B cell (primary cell): ENCODE results near the gene ZP2. TPM values are rescaled to one million over a fixed set of nuclear protein-coding genes. Genes with fewer than 3 reads are reported as not detected.

Experiments
- ATAC-seq: fragments of 200-7000 bp; cut with Tn5 transposase; one replicate; pipeline ENCODE4 v1.10.0; 2021; ENCODE audit warnings: low read depth, mild to moderate bottlenecking, moderate number of reproducible peaks, moderate library complexity
- CTCF ChIA-PET: fragments of 350-600 bp; sonication (Branson Sonifier 250); formaldehyde crosslinking; loops from one replicate; lab custom pipeline; 2021; ENCODE audit warnings: antibody characterized with exemption, inconsistent platforms; lab: Charles Lee
- POLR2A ChIA-PET: fragments of 350-600 bp; sonication (Branson Sonifier 250); formaldehyde crosslinking; loops from one replicate; lab custom pipeline; 2021; ENCODE audit warnings: antibody characterized with exemption; lab: Charles Lee
- DNase-seq: peaks from one replicate; pipeline ENCODE4 v3.0.0; 2013
- H2AFZ ChIP-seq: 2 replicates; pipeline ENCODE4 v1.6.1; 2012; ENCODE audit warnings: mild to moderate bottlenecking, low read depth, low read length; ENCODE audit not compliant: insufficient read depth, poor library complexity, severe bottlenecking
- H3K27ac ChIP-seq, 2 donors: 1 replicate in 1 of 2; 2 replicates in 1 of 2; pipeline ENCODE4 v1.5.1; 2012 to 2013; ENCODE audit warnings: low read length in 2 of 2, mild to moderate bottlenecking in 2 of 2, moderate library complexity in 1 of 2
- H3K27me3 ChIP-seq, 4 experiments: fragments of 200-600 bp in 1 of 4; sonication (generic) in 1 of 4; replicated peaks in 1 of 4; 1 replicate in 2 of 4; 2 replicates in 2 of 4; pipeline versions ENCODE4 v1.6.1 to v1.7.0; 2013 to 2016; ENCODE audit warnings: low read length in 3 of 4, mild to moderate bottlenecking in 2 of 4, mixed read lengths in 1 of 4, moderate library complexity in 1 of 4; ENCODE audit not compliant: insufficient read depth in 4 of 4, control insufficient read depth in 3 of 4; ENCODE audit errors: control extremely low read depth in 1 of 4
- H3K36me3 ChIP-seq, 2 experiments: replicated peaks in 1 of 2; 1 replicate in 1 of 2; 2 replicates in 1 of 2; pipeline versions ENCODE4 v1.6.1 to v1.7.1; 2013; ENCODE audit warnings: low read length in 1 of 2; ENCODE audit not compliant: insufficient read depth in 2 of 2, control insufficient read depth in 1 of 2; ENCODE audit errors: control extremely low read depth in 1 of 2, extremely low read depth in 1 of 2
- H3K4me1 ChIP-seq, 2 donors: fragments of 200-600 bp in 1 of 2; sonication (generic) in 1 of 2; 1 replicate in 1 of 2; 2 replicates in 1 of 2; pipeline versions ENCODE4 v1.5.1 to v1.6.1; 2013 to 2017; ENCODE audit warnings: low read length in 2 of 2; ENCODE audit not compliant: control insufficient read depth in 2 of 2, insufficient read depth in 2 of 2
- H3K4me2 ChIP-seq: replicated peaks from 2 replicates; pipeline ENCODE3; 2012; ENCODE audit warnings: mild to moderate bottlenecking, low read depth, low read length; ENCODE audit not compliant: poor library complexity, severe bottlenecking
- H3K4me3 ChIP-seq, 5 experiments: fragments of 200-600 bp in 1 of 5; sonication (generic) in 1 of 5; 1 replicate in 3 of 5; 2 replicates in 2 of 5; pipeline versions ENCODE4 v1.5.1 to v1.7.0; 2011 to 2016; ENCODE audit warnings: low read length in 4 of 5, mild to moderate bottlenecking in 4 of 5, low read depth in 2 of 5, control low read depth in 1 of 5, moderate library complexity in 1 of 5; ENCODE audit not compliant: insufficient read depth in 1 of 5; ENCODE audit errors: control extremely low read depth in 1 of 5, extremely low read depth in 1 of 5
- H3K79me2 ChIP-seq: fragments of 200-600 bp; sonication (generic); one replicate; pipeline ENCODE4 v1.6.0; 2016; ENCODE audit warnings: low read length; ENCODE audit not compliant: control insufficient read depth, insufficient read depth
- H3K9ac ChIP-seq: fragments of 200-600 bp; sonication (generic); 2 replicates; pipeline ENCODE4 v1.6.1; 2017; ENCODE audit warnings: mild to moderate bottlenecking, low read length, moderate library complexity
- H3K9me3 ChIP-seq, 3 donors: one replicate each; pipeline versions ENCODE4 v1.6.1 to v1.7.1; 2013; ENCODE audit warnings: low read length in 2 of 3; ENCODE audit not compliant: control insufficient read depth in 2 of 3, insufficient read depth in 1 of 3; ENCODE audit errors: control extremely low read depth in 1 of 3
- H4K20me1 ChIP-seq: 2 replicates; pipeline ENCODE4 v1.6.0; 2012; ENCODE audit warnings: mild to moderate bottlenecking, low read length; ENCODE audit not compliant: insufficient read depth, control insufficient read depth, poor library complexity, severe bottlenecking
- H3K27ac Mint-ChIP-seq: one replicate; pipeline ENCODE4 v1.8.0; 2021; ENCODE audit warnings: mixed read lengths
- H3K27me3 Mint-ChIP-seq: one replicate; pipeline ENCODE4 v1.8.0; 2021; ENCODE audit warnings: mixed read lengths
- H3K4me1 Mint-ChIP-seq: one replicate; pipeline ENCODE4 v1.8.0; 2021; ENCODE audit warnings: mixed read lengths
- H3K4me3 Mint-ChIP-seq: one replicate; pipeline ENCODE4 v1.8.0; 2021; ENCODE audit warnings: mixed read lengths
- H3K9me3 Mint-ChIP-seq: one replicate; pipeline ENCODE4 v1.8.0; 2022; ENCODE audit warnings: mixed read lengths; ENCODE audit not compliant: insufficient read depth
- EZH2 ChIP-seq: IDR thresholded peaks from 2 replicates; pipeline ENCODE4 v1.6.1; 2012; ENCODE audit warnings: borderline replicate concordance, low read depth, mild to moderate bottlenecking, moderate library complexity, low read length; ENCODE audit not compliant: insufficient read depth, poor library complexity, severe bottlenecking
- WGBS: methylation state at CpG from one replicate; pipeline ENCODE4 v1.1.5; 2013; ENCODE audit warnings: missing lambda C conversion rate; ENCODE audit not compliant: insufficient coverage; 5-methylcytosine and 5-hydroxymethylcytosine counted together
- intact Hi-C: fragments of 100-400 bp; cut with micrococcal nuclease; formaldehyde crosslinking; loops from one replicate; pipeline ENCODE4 v1.10.0; 2022
- polyA plus RNA-seq: library from polyadenylated mRNA; depleted of rRNA; stranded (reverse); fragments of >200 nt; gene quantifications from 2 replicates; pipeline ENCODE4 v1.2.3, GENCODE V29; 2012
- total RNA-seq, 2 donors: library from RNA; stranded (reverse); fragments of 120-200 nt in 1 of 2; gene quantifications; 1 replicate in 1 of 2; 2 replicates in 1 of 2; pipeline versions ENCODE4 v1.2.3 to v1.2.4, GENCODE V29; 2013 to 2022
- TF ChIP-seq, protein P1 (sequence below): fragments of 200-600 bp; IDR thresholded peaks from one replicate; pipeline ENCODE4 v1.8.0; 2022; ENCODE audit warnings: antibody characterized with exemption, mild to moderate bottlenecking

Gene ZP2
- total and polyA plus RNA-seq, 2 donors (not counting 1 experiment from before 2014, with no cell fraction given), result not detected

DNA sequence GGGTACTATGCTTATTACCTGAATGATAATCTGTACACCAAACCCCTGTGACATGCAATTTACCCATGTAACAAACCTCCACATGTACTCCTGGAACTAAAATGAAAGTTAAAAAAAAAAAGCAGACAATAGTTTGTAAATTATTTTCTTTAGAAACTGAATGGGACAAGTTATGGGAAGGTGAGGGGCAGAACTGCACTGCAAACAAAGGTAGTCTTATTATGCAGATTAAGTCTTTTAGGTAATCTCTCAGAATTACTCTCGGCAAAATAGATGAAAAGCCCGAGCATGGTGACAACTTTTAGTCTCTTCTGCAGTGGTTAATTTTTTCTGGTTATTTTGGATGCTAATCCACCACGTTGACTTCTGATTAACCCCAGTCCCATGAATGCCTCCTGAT, 27.4 kb downstream of the ZP2 start:
- no peak overlapping the region for H3K4me3 Mint-ChIP-seq
- ATAC-seq (no peak), DNase-seq (no peak)
- POLR2A ChIA-PET, result no interaction called here
- intact Hi-C loops, result no loop called here
- no peaks in the 10 kb centered on the region for H3K79me2 ChIP-seq
- no peak overlapping the region for H3K27ac ChIP-seq
- CTCF ChIA-PET, result interaction anchor here (0.7 kb wide), 1 partner anchor 26 kb away, joined by 3 read pairs; no protein-coding TSS in a partner anchor
- no peaks in the 10 kb centered on the region for H3K27me3 ChIP-seq
- H3K4me1 Mint-ChIP-seq, result peaks cover 14% of the 10 kb centered on the region
- no peak overlapping the region for H3K9ac ChIP-seq
- H3K9me3 Mint-ChIP-seq, result peaks cover 14% of the 10 kb centered on the region
- H3K4me1 ChIP-seq, result peaks cover 7 to 8% of the 10 kb centered on the region in 2 donors
- H3K4me3 ChIP-seq, result no peak overlapping the region
- H2AFZ ChIP-seq, result no peak overlapping the region
- peaks cover 0 to 17% (median 14%) of the 10 kb centered on the region in 3 donors for H3K9me3 ChIP-seq
- TF ChIP-seq EZH2, result no peak
- TF ChIP-seq, protein P1, sequence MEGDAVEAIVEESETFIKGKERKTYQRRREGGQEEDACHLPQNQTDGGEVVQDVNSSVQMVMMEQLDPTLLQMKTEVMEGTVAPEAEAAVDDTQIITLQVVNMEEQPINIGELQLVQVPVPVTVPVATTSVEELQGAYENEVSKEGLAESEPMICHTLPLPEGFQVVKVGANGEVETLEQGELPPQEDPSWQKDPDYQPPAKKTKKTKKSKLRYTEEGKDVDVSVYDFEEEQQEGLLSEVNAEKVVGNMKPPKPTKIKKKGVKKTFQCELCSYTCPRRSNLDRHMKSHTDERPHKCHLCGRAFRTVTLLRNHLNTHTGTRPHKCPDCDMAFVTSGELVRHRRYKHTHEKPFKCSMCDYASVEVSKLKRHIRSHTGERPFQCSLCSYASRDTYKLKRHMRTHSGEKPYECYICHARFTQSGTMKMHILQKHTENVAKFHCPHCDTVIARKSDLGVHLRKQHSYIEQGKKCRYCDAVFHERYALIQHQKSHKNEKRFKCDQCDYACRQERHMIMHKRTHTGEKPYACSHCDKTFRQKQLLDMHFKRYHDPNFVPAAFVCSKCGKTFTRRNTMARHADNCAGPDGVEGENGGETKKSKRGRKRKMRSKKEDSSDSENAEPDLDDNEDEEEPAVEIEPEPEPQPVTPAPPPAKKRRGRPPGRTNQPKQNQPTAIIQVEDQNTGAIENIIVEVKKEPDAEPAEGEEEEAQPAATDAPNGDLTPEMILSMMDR, result no peak
- no peaks in the 10 kb centered on the region for H4K20me1 ChIP-seq
- peaks cover 2 to 27% of the 10 kb centered on the region in 2 experiments for H3K36me3 ChIP-seq
- no peak overlapping the region for H3K4me2 ChIP-seq
- WGBS, result 80% methylated on average over 1 of the region's 3 CpGs
- H3K27me3 Mint-ChIP-seq, result no peaks in the 10 kb centered on the region
- no peak overlapping the region for H3K27ac Mint-ChIP-seq

DNA sequence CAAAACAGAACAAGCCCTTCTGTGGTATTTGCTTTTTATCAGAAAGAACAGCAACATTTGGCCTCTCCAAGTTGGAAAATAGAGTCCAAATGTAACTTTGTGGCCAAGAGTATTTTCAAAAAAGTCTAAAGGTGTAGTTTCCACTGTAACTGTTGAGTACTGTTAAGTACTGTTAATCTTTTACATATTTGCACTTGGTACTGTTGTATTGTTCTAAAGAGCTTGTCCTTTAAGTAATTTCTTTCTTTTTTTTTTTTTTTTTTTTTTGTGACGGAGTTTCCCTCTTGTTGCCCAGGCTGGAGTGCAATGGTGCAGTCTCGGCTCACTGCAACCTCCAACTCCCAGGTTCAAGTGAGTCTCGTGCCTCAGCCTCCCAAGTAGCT, 31.4 kb downstream of the ZP2 start:
- DNase-seq, result no peak
- Histone ChIP-seq H3K36me3 (peaks cover 2 to 38% of the 10 kb centered on the region in 2 experiments), H3K27me3 (no peaks in the 10 kb centered on the region), H3K79me2 (no peaks in the 10 kb centered on the region), H3K4me1 (peaks cover 0 to 5% of the 10 kb centered on the region in 2 donors), H4K20me1 (no peaks in the 10 kb centered on the region), H3K27ac (no peak overlapping the region), H3K9me3 (peaks cover 0 to 9% (median 8%) of the 10 kb centered on the region in 3 donors), H2AFZ (no peak overlapping the region), H3K4me2 (no peak overlapping the region), H3K4me3 (no peak overlapping the region), H3K9ac (no peak overlapping the region)
- intact Hi-C loops, result no loop called here
- 100% methylated on average over 2 of the region's 3 CpGs for whole genome bisulfite sequencing
- Mint-ChIP-seq H3K27me3 (no peaks in the 10 kb centered on the region), H3K9me3 (peaks cover 12% of the 10 kb centered on the region), H3K4me3 (no peak overlapping the region), H3K4me1 (peaks cover 7% of the 10 kb centered on the region), H3K27ac (no peak overlapping the region)
- no peak for ATAC-seq
- TF ChIP-seq EZH2, result no peak
- TF ChIP-seq, protein P1, result no peak
- ChIA-PET CTCF (interaction anchor here (0.7 kb wide), 1 partner anchor 371 kb away, joined by 4 read pairs; no protein-coding TSS in a partner anchor), POLR2A (no interaction called here)
